AG09309 (cell line): Measurements from ENCODE around the gene ZNF287.

Experiments
- DNase-seq: peaks from one replicate; pipeline ENCODE4 v3.0.0-alpha.2; 2010; ENCODE audit warnings: low read depth
- H3K4me3 ChIP-seq: 2 replicates; pipeline ENCODE4 v1.5.1; 2011; ENCODE audit warnings: mild to moderate bottlenecking, low read depth, low read length, moderate library complexity; ENCODE audit not compliant: control insufficient read depth
- CTCF ChIP-seq: IDR thresholded peaks from 2 replicates; pipeline ENCODE4 v1.5.1; 2011; ENCODE audit warnings: mild to moderate bottlenecking, low read depth, low read length, inconsistent platforms; ENCODE audit not compliant: insufficient read depth, control insufficient read depth; ENCODE audit errors: missing control alignments

ZNF287 gene

GRCh38 chr17:16507918-16508533 is 61.0 kb downstream of the ZNF287 start:
- no peak overlapping the region for H3K4me3 ChIP-seq
- DNase-seq: no peak
- no peak for TF ChIP-seq CTCF

- peak; percentile 18 for TF ChIP-seq CTCF
- H3K4me3 ChIP-seq: no peak overlapping the region
- no peak for DNase-seq
Measured at GRCh38 chr17:16506188-16506587, 62.8 kb downstream of the ZNF287 start.

- no peak for TF ChIP-seq CTCF
- no peak overlapping the region for H3K4me3 ChIP-seq
- DNase-seq: no peak
Measured at GRCh38 chr17:16504984-16505383, 64.0 kb downstream of the ZNF287 start.
